HG03280 (cell line): ENCODE results near the gene B3GAT2.

Source experiments
- ATAC-seq: cut with Tn5 transposase; IDR thresholded peaks from one replicate; pipeline ENCODE4 v1.9.1; 2021; ENCODE audit warnings: mild to moderate bottlenecking, moderate library complexity; ENCODE audit not compliant: unreplicated experiment

Gene B3GAT2

GRCh38 chr6:70844301-70844700 is 112.6 kb downstream of the B3GAT2 start:
- ATAC-seq = no peak

GRCh38 chr6:70843328-70843918 is 113.4 kb downstream of the B3GAT2 start:
- no peak for ATAC-seq

- ATAC-seq = no peak
Measured at GRCh38 chr6:70842541-70842940, 114.3 kb downstream of the B3GAT2 start.

DNA sequence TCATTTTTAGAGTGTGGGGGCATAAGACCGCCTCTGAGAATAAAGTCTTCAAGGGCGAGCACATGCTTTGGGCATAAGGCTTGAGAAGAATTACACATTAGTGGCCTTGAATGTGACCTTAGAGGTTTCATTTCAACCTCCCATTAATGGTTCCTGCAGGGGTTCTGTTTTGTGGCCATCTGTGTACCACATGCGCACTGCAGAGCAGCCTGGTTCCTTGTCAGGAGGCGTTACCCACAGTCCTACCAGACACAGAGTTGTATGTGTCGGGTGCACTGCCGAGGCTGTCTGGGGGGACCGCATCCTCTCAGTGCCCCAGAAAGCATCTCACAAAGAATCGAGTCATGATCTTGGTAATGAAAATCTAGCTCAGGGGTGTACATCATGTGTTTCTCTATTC is 115.7 kb downstream of the B3GAT2 start:
- ATAC-seq = no peak

- ATAC-seq = no peak
Measured at GRCh38 chr6:70839286-70840266, 117.3 kb downstream of the B3GAT2 start.

DNA sequence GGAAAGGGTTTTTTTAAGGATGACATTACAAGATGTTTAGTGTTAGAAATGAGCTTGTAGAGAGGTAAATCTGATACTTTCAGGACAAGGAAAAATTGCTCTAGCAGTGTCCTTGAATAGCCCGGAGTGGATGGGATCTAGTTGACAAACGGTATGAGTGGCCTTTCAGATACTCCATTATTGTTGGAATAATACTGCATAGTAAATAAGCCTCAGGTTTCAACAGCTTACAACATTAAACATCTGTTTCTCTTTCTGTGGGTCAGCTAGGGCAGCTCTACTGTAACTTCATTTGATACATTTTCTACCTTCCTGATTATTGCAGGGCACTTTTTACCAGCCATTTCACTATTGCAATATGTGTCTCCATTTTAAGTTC is 118.0 kb downstream of the B3GAT2 start:
- ATAC-seq = no peak

- ATAC-seq = no peak
Measured at GRCh38 chr6:70834520-70834919, 122.3 kb downstream of the B3GAT2 start.

GRCh38 chr6:70831427-70831826 is 125.4 kb downstream of the B3GAT2 start:
- no peak for ATAC-seq

DNA sequence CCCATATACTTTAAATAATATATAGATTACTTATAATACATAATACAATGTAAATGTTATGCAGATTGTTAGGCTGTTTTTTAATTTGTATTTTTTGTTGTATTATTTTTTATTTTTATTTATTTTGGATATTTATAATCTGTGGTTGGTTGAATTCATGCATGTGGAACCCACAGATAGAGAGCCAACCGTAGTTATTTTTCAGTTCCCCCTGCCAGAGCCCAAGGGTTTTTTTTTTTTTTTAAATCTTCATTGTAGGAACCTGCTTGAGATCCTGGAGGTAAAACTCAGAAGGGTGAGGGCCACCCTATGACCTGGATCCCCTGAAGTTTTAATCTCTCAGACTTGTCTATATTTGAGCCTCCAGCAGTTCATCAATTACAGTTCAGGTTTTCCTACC is 133.2 kb downstream of the B3GAT2 start:
- ATAC-seq = no peak

- no peak for ATAC-seq
Measured at GRCh38 chr6:70821751-70822150, 135.1 kb downstream of the B3GAT2 start.

GRCh38 chr6:70820778-70821177 is 136.1 kb downstream of the B3GAT2 start:
- no peak for ATAC-seq

DNA sequence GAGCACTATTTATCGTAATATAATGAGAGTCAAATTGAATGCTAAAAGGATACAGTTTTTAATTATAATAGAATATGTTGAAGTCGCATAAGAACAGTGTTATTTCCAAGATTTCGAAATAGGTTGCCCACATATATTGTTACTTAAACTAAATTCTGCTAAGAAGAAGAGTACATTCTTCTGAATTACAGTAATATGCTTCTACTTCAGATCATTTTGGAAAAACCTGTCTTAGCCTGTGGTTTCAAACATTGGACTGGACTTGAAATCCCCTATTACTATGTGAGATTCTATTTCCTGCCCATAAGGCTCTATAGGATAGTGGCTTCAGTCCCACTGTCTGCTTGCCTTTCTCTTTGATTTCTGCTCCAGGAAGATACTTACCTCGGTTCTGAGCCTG is 137.2 kb downstream of the B3GAT2 start:
- no peak for ATAC-seq

DNA sequence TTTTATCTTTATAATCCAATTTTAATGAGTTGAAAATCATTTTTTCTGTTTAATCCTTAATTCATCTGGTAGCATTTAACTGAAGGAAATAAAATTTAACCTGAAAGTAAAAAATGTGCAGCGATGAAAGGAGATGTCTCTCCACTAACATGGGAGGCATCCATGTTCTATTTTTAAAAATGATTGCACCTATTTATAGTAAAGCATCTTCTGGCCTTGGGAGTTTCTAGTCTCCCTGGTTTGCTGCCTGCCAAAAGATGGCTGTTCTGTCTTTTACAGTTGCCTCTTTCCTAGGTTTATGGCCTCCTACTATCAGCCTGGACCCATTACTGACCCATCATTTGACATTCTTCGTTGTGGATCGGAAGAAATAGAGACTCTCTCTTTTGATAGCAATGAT is 143.0 kb downstream of the B3GAT2 start:
- ATAC-seq = no peak

DNA sequence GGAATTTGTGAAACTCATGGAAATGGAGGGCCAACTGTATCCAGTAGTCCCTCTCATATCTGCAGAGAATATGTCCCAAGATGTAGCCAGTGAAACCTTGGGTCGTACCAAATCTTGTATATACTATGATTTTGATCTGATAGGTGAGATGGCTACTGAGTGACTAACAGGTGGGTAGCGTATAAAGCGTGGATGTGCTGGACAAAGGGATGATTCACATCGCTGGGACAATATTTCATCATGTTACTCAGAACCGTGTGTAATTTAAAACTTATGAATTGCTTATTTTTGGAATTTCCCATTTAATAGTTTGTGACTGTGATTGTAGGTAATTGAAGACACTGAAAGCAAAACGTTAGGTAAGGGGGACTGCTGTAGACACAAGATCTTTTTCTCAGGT is 145.1 kb downstream of the B3GAT2 start:
- no peak for ATAC-seq
